Keratinocyte (primary cell): ENCODE results near the gene COL13A1. TPM values are rescaled to one million over a fixed set of nuclear protein-coding genes. Genes with fewer than 3 reads are reported as not detected.

Source experiments
- DNase-seq: peaks from one replicate; pipeline ENCODE4 v3.0.0-alpha.2; 2011; ENCODE audit warnings: low read depth, missing footprints, low spot score
- FAIRE-seq: peaks from 2 replicates; lab custom pipeline; 2011; peaks lifted over from hg19 to GRCh38; lab: Jason Lieb, UNC
- H2AFZ ChIP-seq: 2 replicates; pipeline ENCODE4 v1.6.0; 2012; ENCODE audit warnings: low read length, control low read depth, inconsistent platforms; ENCODE audit not compliant: control insufficient read depth
- H3K27ac ChIP-seq: 2 replicates; pipeline ENCODE4 v1.5.1; 2011; ENCODE audit warnings: low read length; ENCODE audit not compliant: control insufficient read depth, insufficient read depth
- H3K27me3 ChIP-seq: 3 replicates; pipeline ENCODE4 v1.6.0; 2011; ENCODE audit warnings: low read length; ENCODE audit not compliant: control insufficient read depth, insufficient read depth; ENCODE audit errors: extremely low read depth
- H3K36me3 ChIP-seq, 2 experiments: 2 replicates in 1 of 2; 3 replicates in 1 of 2; pipeline ENCODE4 v1.5.1; 2011; ENCODE audit warnings: low read length in 2 of 2, mild to moderate bottlenecking in 1 of 2; ENCODE audit not compliant: control insufficient read depth in 2 of 2, insufficient read depth in 2 of 2; ENCODE audit errors: extremely low read depth in 1 of 2
- H3K4me1 ChIP-seq: 3 replicates; pipeline ENCODE4 v1.5.1; 2011; ENCODE audit warnings: low read length; ENCODE audit not compliant: control insufficient read depth, insufficient read depth; ENCODE audit errors: extremely low read depth
- H3K4me2 ChIP-seq: 3 replicates; pipeline ENCODE4 v1.6.0; 2011; ENCODE audit warnings: low read depth, low read length; ENCODE audit not compliant: control insufficient read depth, insufficient read depth; ENCODE audit errors: extremely low read depth
- H3K4me3 ChIP-seq, 3 experiments: fragments of 200-600 bp in 1 of 3; sonication (generic) in 1 of 3; 2 replicates in 2 of 3; 3 replicates in 1 of 3; pipeline ENCODE4 v1.5.1; 2011 to 2016; ENCODE audit warnings: low read length in 3 of 3, mild to moderate bottlenecking in 3 of 3, control low read depth in 2 of 3, inconsistent platforms in 1 of 3, low read depth in 1 of 3, mixed read lengths in 1 of 3, mixed run types in 1 of 3, moderate library complexity in 1 of 3; ENCODE audit not compliant: control insufficient read depth in 2 of 3, insufficient read depth in 2 of 3; ENCODE audit errors: extremely low read depth in 1 of 3
- H3K79me2 ChIP-seq: 2 replicates; pipeline ENCODE4 v1.6.0; 2012; ENCODE audit warnings: low read length; ENCODE audit not compliant: control insufficient read depth, insufficient read depth
- H3K9ac ChIP-seq: 3 replicates; pipeline ENCODE4 v1.6.0; 2011; ENCODE audit warnings: low read length; ENCODE audit not compliant: control insufficient read depth, insufficient read depth; ENCODE audit errors: extremely low read depth
- H3K9me1 ChIP-seq: 3 replicates; pipeline ENCODE4 v1.6.0; 2011; ENCODE audit warnings: low read length; ENCODE audit not compliant: control insufficient read depth, insufficient read depth; ENCODE audit errors: extremely low read depth
- H3K9me3 ChIP-seq: 2 replicates; pipeline ENCODE4 v1.5.1; 2012; ENCODE audit warnings: low read depth, low read length; ENCODE audit not compliant: control insufficient read depth
- H4K20me1 ChIP-seq: 3 replicates; pipeline ENCODE4 v1.6.0; 2011; ENCODE audit warnings: low read length; ENCODE audit not compliant: control insufficient read depth, insufficient read depth; ENCODE audit errors: extremely low read depth
- EZH2 ChIP-seq: IDR thresholded peaks from one replicate; pipeline ENCODE4 v1.6.1; 2012; ENCODE audit warnings: inconsistent platforms, mild to moderate bottlenecking, low read length, moderate library complexity
- dilution Hi-C: fragments of 300-500 bp; cut with MboI; formaldehyde crosslinking; loops from one replicate; pipeline ENCODE4 v1.7.0; 2020; ENCODE audit warnings: low sequenced_read_pairs; ENCODE audit not compliant: extremely low pct_ligation_motif_present
- polyA plus RNA-seq, 5 experiments: library from polyadenylated mRNA; depleted of rRNA in 3 of 5; stranded (reverse) in 3 of 5; stranded (forward) in 1 of 5; unstranded in 1 of 5; fragments of >200 nt; gene quantifications; 1 replicate in 1 of 5; 2 replicates in 3 of 5; 3 replicates in 1 of 5; pipeline versions ENCODE4 v1.2.1 to v1.2.3, GENCODE V29; 2011 to 2012; ENCODE audit warnings: missing spikeins in 2 of 5, low read depth in 1 of 5, low replicate concordance in 1 of 5
- TF ChIP-seq, protein P1 (sequence below), 3 experiments: IDR thresholded peaks in 1 of 3; conservative IDR thresholded peaks in 1 of 3; optimal IDR thresholded peaks in 1 of 3; 2 replicates in 2 of 3; 3 replicates in 1 of 3; pipeline versions ENCODE3 to v1.5.1; 2011; ENCODE audit warnings: low read length in 3 of 3, mild to moderate bottlenecking in 3 of 3, moderate library complexity in 2 of 3, control low read depth in 1 of 3, inconsistent platforms in 1 of 3; ENCODE audit not compliant: insufficient read depth in 2 of 3; ENCODE audit errors: extremely low read depth in 1 of 3

The COL13A1 gene
- polyA plus RNA-seq, 1 donor (not counting 4 experiments of a cell fraction or from before 2014, with no cell fraction given): 1.5 TPM

DNA sequence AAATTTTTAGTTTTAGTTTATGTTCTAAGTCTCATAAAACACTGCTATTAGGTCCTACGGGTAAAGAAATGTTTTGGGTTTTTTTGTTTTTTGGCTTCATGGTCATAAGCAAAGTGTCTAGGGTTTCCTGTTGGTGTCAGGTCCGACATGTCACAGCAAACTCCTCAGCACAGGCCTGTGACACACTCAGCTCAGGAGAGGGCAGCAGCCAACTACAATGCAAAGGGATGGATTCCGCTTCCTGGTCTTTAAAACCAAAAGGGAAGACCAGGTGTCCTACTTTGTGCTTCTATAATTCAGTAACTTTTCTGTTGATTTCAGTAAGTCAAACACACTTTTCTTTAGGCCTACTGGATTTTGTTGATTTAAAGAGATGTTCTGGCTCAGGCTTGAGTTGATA, 167.1 kb downstream of the COL13A1 start:
- dilution Hi-C loops: no loop called here
- Histone ChIP-seq H3K4me2 (no peak overlapping the region), H3K4me3 (no peak overlapping the region), H3K9me1 (no peaks in the 10 kb centered on the region), H3K9me3 (no peaks in the 10 kb centered on the region), H3K27ac (no peak overlapping the region), H3K36me3 (no peaks in the 10 kb centered on the region), H3K9ac (no peak overlapping the region), H3K79me2 (no peaks in the 10 kb centered on the region), H3K4me1 (no peaks in the 10 kb centered on the region), H4K20me1 (no peaks in the 10 kb centered on the region), H3K27me3 (peaks cover 28% of the 10 kb centered on the region), H2AFZ (no peak overlapping the region)
- no peak for DNase-seq
- no peak for TF ChIP-seq EZH2
- TF ChIP-seq, protein P1, sequence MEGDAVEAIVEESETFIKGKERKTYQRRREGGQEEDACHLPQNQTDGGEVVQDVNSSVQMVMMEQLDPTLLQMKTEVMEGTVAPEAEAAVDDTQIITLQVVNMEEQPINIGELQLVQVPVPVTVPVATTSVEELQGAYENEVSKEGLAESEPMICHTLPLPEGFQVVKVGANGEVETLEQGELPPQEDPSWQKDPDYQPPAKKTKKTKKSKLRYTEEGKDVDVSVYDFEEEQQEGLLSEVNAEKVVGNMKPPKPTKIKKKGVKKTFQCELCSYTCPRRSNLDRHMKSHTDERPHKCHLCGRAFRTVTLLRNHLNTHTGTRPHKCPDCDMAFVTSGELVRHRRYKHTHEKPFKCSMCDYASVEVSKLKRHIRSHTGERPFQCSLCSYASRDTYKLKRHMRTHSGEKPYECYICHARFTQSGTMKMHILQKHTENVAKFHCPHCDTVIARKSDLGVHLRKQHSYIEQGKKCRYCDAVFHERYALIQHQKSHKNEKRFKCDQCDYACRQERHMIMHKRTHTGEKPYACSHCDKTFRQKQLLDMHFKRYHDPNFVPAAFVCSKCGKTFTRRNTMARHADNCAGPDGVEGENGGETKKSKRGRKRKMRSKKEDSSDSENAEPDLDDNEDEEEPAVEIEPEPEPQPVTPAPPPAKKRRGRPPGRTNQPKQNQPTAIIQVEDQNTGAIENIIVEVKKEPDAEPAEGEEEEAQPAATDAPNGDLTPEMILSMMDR (optimal IDR thresholded peaks at IDR 0.05 in 1 of 3, IDR thresholded peaks at IDR 0.05 in 1 of 3, conservative IDR thresholded peaks at IDR 0.05 in 1 of 3; ENCODE audit: extremely low read depth in 1 of 3, insufficient read depth in 2 of 3, low read length in 3 of 3): peak; percentile 29 to 74 (median 50)
- no peak for FAIRE-seq

DNA sequence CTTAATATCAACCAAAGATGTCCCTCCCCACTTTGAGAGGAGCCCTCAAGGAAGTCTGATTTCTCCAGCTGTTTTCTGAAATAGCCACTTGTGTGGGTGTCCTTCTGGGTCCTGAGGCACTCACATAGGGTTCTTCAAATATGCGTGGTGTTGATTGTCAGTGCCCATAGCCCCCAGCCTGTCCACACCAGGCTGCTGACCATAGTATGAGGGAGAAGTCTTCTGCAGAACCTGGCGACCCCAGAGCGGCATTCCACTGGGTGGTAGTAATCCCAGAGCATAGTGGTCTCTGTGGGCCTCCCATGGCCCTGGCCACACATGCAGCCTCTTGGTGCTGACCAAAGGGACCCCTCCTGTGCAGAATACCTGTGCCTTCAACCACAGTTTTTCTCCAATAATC, 168.3 kb downstream of the COL13A1 start:
- no peaks in the 10 kb centered on the region for H3K9me3 ChIP-seq
- H3K27me3 ChIP-seq: peaks cover 19% of the 10 kb centered on the region
- no peaks in the 10 kb centered on the region for H3K36me3 ChIP-seq
- H4K20me1 ChIP-seq: no peaks in the 10 kb centered on the region
- no peak overlapping the region for H3K4me3 ChIP-seq
- FAIRE-seq (no peak), DNase-seq (no peak)
- no peak overlapping the region for H2AFZ ChIP-seq
- no peak overlapping the region for H3K9ac ChIP-seq
- TF ChIP-seq, protein P1 (optimal IDR thresholded peaks at IDR 0.05 in 1 of 3, IDR thresholded peaks at IDR 0.05 in 1 of 3, conservative IDR thresholded peaks at IDR 0.05 in 1 of 3; ENCODE audit: extremely low read depth in 1 of 3, insufficient read depth in 2 of 3, low read length in 3 of 3): no peak
- no peak for TF ChIP-seq EZH2
- no peak overlapping the region for H3K27ac ChIP-seq
- H3K4me1 ChIP-seq: no peaks in the 10 kb centered on the region
- H3K9me1 ChIP-seq: no peaks in the 10 kb centered on the region
- no peaks in the 10 kb centered on the region for H3K79me2 ChIP-seq
- no peak overlapping the region for H3K4me2 ChIP-seq
- dilution Hi-C loops: no loop called here
